Vagina (tissue), 2 donors: ENCODE data around the gene EN2.

Source experiments
- POLR2A ChIP-seq, 2 donors: fragments of 450-650 bp; IDR thresholded peaks; one replicate each; pipeline ENCODE4 v1.6.1; 2017; ENCODE audit warnings: antibody characterized with exemption in 2 of 2, mild to moderate bottlenecking in 2 of 2, moderate library complexity in 2 of 2
- TF ChIP-seq, protein P1 (sequence below), 3 experiments: fragments of 450-650 bp in 2 of 3; fragments of 200-600 bp in 1 of 3; sonication (generic) in 1 of 3; IDR thresholded peaks; one replicate each; pipeline ENCODE4 v1.5.1; 2017 to 2019; ENCODE audit warnings: antibody characterized with exemption in 3 of 3, mild to moderate bottlenecking in 2 of 3, moderate library complexity in 2 of 3

DNA sequence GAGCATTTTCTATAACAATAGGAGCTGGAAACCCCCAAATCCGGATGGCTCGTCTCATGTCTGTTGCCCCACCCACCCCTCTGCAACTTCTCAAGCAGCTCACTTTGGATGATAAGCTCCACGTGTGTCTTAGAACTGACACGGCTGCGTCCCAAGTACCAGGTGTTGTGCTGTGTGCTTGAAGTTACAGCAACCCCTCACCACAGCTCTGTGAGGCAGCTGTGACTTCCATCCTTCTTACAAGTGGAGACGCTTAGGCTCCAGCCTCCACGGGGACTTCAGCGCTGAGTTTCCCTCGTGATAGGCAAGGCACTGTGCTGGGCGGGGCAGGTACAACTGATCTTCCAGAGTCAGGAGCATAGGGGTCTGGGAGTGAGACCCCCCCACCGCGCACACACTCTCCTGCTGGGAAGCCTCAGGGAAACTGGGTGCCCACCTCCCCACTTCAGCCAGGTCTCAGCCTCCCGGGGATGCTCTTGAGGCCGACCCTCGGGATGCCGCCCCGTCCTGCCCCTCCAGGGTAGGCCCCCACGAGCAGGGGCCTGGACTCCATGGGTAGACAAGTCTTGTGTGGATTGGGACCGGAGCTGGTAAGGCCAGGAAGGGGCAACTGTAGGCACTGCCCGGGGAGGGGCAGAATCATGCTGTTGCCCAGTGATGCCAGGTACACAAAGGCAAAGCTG, 31.4 kb downstream of the EN2 start:
- TF ChIP-seq, protein P1, sequence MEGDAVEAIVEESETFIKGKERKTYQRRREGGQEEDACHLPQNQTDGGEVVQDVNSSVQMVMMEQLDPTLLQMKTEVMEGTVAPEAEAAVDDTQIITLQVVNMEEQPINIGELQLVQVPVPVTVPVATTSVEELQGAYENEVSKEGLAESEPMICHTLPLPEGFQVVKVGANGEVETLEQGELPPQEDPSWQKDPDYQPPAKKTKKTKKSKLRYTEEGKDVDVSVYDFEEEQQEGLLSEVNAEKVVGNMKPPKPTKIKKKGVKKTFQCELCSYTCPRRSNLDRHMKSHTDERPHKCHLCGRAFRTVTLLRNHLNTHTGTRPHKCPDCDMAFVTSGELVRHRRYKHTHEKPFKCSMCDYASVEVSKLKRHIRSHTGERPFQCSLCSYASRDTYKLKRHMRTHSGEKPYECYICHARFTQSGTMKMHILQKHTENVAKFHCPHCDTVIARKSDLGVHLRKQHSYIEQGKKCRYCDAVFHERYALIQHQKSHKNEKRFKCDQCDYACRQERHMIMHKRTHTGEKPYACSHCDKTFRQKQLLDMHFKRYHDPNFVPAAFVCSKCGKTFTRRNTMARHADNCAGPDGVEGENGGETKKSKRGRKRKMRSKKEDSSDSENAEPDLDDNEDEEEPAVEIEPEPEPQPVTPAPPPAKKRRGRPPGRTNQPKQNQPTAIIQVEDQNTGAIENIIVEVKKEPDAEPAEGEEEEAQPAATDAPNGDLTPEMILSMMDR (IDR thresholded peaks at IDR 0.05), result no peak
- no peak for TF ChIP-seq POLR2A (IDR thresholded peaks at IDR 0.05)
